ENCODE data around the gene C17orf67.

Gene C17orf67

GRCh38 chr17:56817066-56817465, 16.7 kb downstream of the C17orf67 start:
- no peak overlapping the region for H3K27ac ChIP-seq
- TF ChIP-seq, protein P1, sequence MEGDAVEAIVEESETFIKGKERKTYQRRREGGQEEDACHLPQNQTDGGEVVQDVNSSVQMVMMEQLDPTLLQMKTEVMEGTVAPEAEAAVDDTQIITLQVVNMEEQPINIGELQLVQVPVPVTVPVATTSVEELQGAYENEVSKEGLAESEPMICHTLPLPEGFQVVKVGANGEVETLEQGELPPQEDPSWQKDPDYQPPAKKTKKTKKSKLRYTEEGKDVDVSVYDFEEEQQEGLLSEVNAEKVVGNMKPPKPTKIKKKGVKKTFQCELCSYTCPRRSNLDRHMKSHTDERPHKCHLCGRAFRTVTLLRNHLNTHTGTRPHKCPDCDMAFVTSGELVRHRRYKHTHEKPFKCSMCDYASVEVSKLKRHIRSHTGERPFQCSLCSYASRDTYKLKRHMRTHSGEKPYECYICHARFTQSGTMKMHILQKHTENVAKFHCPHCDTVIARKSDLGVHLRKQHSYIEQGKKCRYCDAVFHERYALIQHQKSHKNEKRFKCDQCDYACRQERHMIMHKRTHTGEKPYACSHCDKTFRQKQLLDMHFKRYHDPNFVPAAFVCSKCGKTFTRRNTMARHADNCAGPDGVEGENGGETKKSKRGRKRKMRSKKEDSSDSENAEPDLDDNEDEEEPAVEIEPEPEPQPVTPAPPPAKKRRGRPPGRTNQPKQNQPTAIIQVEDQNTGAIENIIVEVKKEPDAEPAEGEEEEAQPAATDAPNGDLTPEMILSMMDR (IDR thresholded peaks at IDR 0.05), result no peak
- no peak for TF ChIP-seq ZFX (IDR thresholded peaks at IDR 0.05; ENCODE audit: borderline replicate concordance)

DNA sequence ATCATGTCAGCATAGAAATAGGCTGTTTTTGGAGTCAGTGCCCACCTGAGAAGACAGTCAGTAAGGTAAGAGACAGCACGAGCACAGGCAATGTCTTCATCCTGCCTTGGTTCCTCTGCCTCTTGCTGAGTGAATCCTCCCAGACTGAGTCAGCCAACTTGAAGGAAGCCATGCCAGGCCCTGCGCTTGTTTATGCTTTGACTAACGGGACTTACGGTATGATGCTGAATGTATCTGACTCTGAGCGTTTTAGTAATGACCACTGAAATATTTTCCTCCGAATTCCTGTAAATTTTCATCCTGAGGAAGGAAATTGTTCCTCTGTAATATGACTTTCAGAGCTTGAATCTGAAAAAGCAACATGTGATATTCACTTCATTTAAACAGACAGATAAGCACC, 18.0 kb downstream of the C17orf67 start:
- TF ChIP-seq ZFX (IDR thresholded peaks at IDR 0.05; ENCODE audit: borderline replicate concordance), result no peak
- TF ChIP-seq, protein P1 (IDR thresholded peaks at IDR 0.05), result no peak
- no peak overlapping the region for H3K27ac ChIP-seq

DNA sequence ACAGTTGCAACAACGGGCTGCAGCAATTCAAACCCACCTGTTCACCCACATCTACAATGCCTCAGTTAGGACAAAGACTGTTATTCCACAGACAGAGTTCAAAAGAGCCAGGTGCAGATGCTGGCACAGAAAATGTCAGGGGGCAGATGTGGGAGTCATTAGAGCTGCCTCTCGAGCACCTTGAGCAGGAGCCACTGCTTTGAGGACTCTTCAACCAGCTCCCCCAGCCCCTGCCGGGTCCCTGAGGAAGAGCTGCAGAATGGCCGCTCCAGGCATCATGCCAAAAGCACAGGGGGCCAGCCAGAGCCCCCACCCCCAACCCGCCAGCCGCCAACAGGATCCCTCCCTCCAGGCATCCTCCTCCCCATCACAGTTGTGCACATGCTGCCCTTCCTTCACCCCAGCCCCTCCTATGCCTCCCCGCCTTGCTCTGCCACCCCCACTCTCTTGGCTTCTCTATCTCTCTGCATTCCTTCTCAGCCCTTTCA, 20.8 kb downstream of the C17orf67 start:
- no peak for TF ChIP-seq ZFX (IDR thresholded peaks at IDR 0.05; ENCODE audit: borderline replicate concordance)
- TF ChIP-seq, protein P1 (IDR thresholded peaks at IDR 0.05), result no peak
- H3K27ac ChIP-seq, result no peak overlapping the region

- TF ChIP-seq, protein P1 (IDR thresholded peaks at IDR 0.05), result no peak
- TF ChIP-seq ZFX (IDR thresholded peaks at IDR 0.05; ENCODE audit: borderline replicate concordance), result no peak
- no peak overlapping the region for H3K27ac ChIP-seq
Measured at GRCh38 chr17:56810891-56811775, 22.6 kb downstream of the C17orf67 start.

DNA sequence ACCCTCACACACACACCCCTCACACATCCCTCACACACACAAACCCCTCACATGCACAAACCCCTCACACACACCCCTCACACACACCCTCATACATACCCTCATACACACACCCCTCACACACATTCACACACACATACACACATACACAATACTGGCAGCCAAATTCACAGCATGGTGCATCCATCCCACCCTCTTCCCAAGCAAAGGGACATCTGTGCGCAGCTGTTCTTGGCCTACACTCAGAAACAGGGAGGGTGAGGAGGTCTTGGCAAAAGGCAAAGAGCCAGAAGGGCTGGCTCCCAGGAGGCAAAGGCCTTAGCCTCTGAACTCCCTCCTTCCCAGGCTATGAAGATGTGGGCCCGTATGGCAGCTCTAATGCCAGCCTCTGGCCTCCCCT, 23.4 kb downstream of the C17orf67 start:
- H3K27ac ChIP-seq, result no peak overlapping the region
- TF ChIP-seq ZFX (IDR thresholded peaks at IDR 0.05; ENCODE audit: borderline replicate concordance), result no peak
- TF ChIP-seq, protein P1 (IDR thresholded peaks at IDR 0.05), result no peak

DNA sequence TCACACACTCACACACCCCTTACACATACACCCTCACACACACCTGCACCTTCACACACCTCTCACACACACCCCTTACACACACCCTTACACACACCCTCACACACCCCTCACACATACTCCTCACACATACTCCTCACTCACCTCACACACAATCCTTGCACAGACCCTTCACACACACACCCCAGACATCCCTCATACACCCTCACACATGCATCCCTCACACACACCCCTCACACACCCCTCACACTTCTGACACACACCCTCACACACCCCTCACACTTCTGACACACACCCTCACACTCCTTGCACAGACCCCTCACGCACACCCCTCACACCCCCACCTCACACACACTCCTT, 23.9 kb downstream of the C17orf67 start:
- H3K27ac ChIP-seq, result no peak overlapping the region
- TF ChIP-seq ZFX (IDR thresholded peaks at IDR 0.05; ENCODE audit: borderline replicate concordance), result no peak

DNA sequence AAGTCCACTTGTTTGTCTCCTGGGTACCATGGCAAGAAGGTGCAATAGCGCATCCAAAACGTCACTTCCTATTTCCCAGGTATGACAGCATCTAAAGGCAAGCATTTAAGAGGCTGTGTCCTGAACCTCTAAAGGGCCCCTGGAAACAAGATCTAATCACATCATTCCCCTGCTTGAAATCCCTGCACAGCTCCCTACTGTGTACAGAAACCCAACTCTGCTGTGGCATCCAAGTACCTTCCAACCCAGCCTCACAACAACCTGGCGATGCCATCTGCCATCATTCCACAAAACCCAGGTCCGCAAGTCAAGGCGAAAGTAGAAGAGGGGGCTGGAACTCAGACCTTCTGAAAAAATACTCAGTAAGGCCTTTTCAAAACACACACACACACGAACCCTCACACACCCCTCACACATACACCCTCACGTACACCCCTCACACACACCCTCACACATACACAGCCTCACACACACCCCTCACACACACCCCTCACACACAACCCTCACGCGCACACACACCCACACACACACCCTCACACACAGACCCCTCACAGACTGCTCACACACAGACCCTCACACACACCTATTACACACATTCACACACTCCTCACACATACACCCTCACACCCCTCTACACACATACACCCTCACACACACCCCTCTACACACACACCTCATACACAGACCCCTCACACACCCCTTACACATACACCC, 24.5 kb downstream of the C17orf67 start:
- TF ChIP-seq, protein P1 (IDR thresholded peaks at IDR 0.05), result no peak
- no peak for TF ChIP-seq ZFX (IDR thresholded peaks at IDR 0.05; ENCODE audit: borderline replicate concordance)
- H3K27ac ChIP-seq, result no peak overlapping the region

Data from 22Rv1 (cell line).